HCT116 (cell line): ENCODE data around the gene SLC4A4. TPM values are rescaled to one million over a fixed set of nuclear protein-coding genes. Genes with fewer than 3 reads are reported as not detected.

Source experiments
- ATAC-seq: fragments of 200-7000 bp; cut with Tn5 transposase; 2 replicates; pipeline ENCODE4 v1.9.1; 2020; ENCODE audit warnings: mild to moderate bottlenecking, moderate library complexity
- BruUV-seq: library from RNA; stranded (reverse); fragments of 400-500 nt; replicated peaks from 2 replicates; lab custom pipeline; 2021; lab: Mats Ljungman, UMichigan
- CTCF ChIA-PET: fragments of 300-600 bp; sonication (Branson Sonifier 250); formaldehyde crosslinking; loops from one replicate; lab custom pipeline; 2021; ENCODE audit warnings: antibody characterized with exemption; lab: Charles Lee
- POLR2A ChIA-PET: fragments of 300-600, 350-600 bp; sonication (Branson Sonifier 250); formaldehyde crosslinking; loops from one replicate; lab custom pipeline; 2021; ENCODE audit warnings: antibody characterized with exemption; lab: Charles Lee
- RAD21 ChIA-PET, 2 experiments: fragments of 300-600 bp; sonication (Branson Sonifier 250); formaldehyde crosslinking; loops; one replicate each; lab custom pipeline; 2023; ENCODE audit warnings: low total read pairs in 2 of 2; ENCODE audit not compliant: uncharacterized antibody in 2 of 2, unreplicated experiment in 2 of 2, low non-redundant PET in 1 of 2; lab: Charles Lee
- DNase-seq: peaks from one replicate; pipeline ENCODE4 v3.0.0-alpha.2; 2010; ENCODE audit warnings: low read depth, low spot score
- H2AFZ ChIP-seq: fragments of 200-600 bp; shearing (Covaris generic), sonication (generic); 2 replicates; pipeline ENCODE4 v1.6.1; 2017; ENCODE audit warnings: low read depth, mixed run types, mixed read lengths, antibody characterized with exemption, low read length; ENCODE audit not compliant: poor library complexity, severe bottlenecking
- H3K27ac ChIP-seq: 2 replicates; pipeline ENCODE4 v1.5.1; 2012; ENCODE audit warnings: low read depth, low read length
- H3K27me3 ChIP-seq: fragments of 200-600 bp; sonication (generic); 2 replicates; pipeline ENCODE4 v1.6.1; 2016; ENCODE audit warnings: mixed run types, low read length, mixed read lengths; ENCODE audit not compliant: insufficient read depth
- H3K36me3 ChIP-seq, 2 experiments: fragments of 200-500 bp in 1 of 2; fragments of 200-600 bp in 1 of 2; sonication (Bioruptor generic) in 1 of 2; sonication (generic) in 1 of 2; 2 replicates each; pipeline versions ENCODE4 v1.5.1 to v1.6.1; 2014 to 2016; ENCODE audit warnings: low read length in 2 of 2, inconsistent platforms in 1 of 2, mixed read lengths in 1 of 2, mixed run types in 1 of 2; ENCODE audit not compliant: insufficient read depth in 2 of 2, control insufficient read depth in 1 of 2
- H3K4me1 ChIP-seq, 2 experiments: fragments of 200-600 bp in 1 of 2; sonication (generic) in 1 of 2; 2 replicates each; pipeline versions ENCODE4 v1.5.1 to v1.6.1; 2012 to 2017; ENCODE audit warnings: low read length in 2 of 2, inconsistent platforms in 1 of 2, mild to moderate bottlenecking in 1 of 2, mixed read lengths in 1 of 2, mixed run types in 1 of 2, moderate library complexity in 1 of 2; ENCODE audit not compliant: insufficient read depth in 2 of 2, control insufficient read depth in 1 of 2
- H3K4me2 ChIP-seq: fragments of 200-600 bp; sonication (generic); 2 replicates; pipeline ENCODE4 v1.6.1; 2017; ENCODE audit warnings: mixed run types, low read length, mixed read lengths
- H3K4me3 ChIP-seq, 2 experiments: fragments of 200-600 bp in 1 of 2; sonication (generic) in 1 of 2; replicated peaks in 1 of 2; 2 replicates each; pipeline ENCODE4 v1.5.1; 2011 to 2016; ENCODE audit warnings: low read length in 2 of 2, control low read depth in 1 of 2, low read depth in 1 of 2, mild to moderate bottlenecking in 1 of 2, mixed read lengths in 1 of 2, mixed run types in 1 of 2
- H3K79me2 ChIP-seq: fragments of 200-600 bp; sonication (generic); 2 replicates; pipeline ENCODE4 v1.6.1; 2017; ENCODE audit warnings: mild to moderate bottlenecking, mixed run types, low read length, moderate library complexity, mixed read lengths; ENCODE audit not compliant: insufficient read depth
- H3K9ac ChIP-seq: fragments of 200-600 bp; sonication (generic); 2 replicates; pipeline ENCODE4 v1.6.1; 2016; ENCODE audit warnings: low read length, mixed read lengths
- H3K9me2 ChIP-seq: fragments of 200-600 bp; sonication (generic), shearing (Covaris generic); 2 replicates; pipeline ENCODE4 v1.6.1; 2017; ENCODE audit warnings: mixed run types, mild to moderate bottlenecking, moderate library complexity; ENCODE audit not compliant: insufficient read depth
- H3K9me3 ChIP-seq, 2 experiments: fragments of 200-500 bp in 1 of 2; fragments of 200-600 bp in 1 of 2; sonication (Bioruptor generic) in 1 of 2; sonication (generic) in 1 of 2; 2 replicates each; pipeline ENCODE4 v1.6.1; 2014 to 2017; ENCODE audit warnings: low read length in 2 of 2, mixed read lengths in 2 of 2, inconsistent platforms in 1 of 2, low read depth in 1 of 2, mild to moderate bottlenecking in 1 of 2, mixed run types in 1 of 2, moderate library complexity in 1 of 2; ENCODE audit not compliant: control insufficient read depth in 1 of 2, insufficient read depth in 1 of 2
- H4K20me1 ChIP-seq: fragments of 200-600 bp; sonication (generic), shearing (Covaris generic); 2 replicates; pipeline ENCODE4 v1.6.1; 2017; ENCODE audit warnings: mixed run types, mild to moderate bottlenecking, moderate library complexity; ENCODE audit not compliant: insufficient read depth
- EGR1 ChIP-seq: IDR thresholded peaks from 2 replicates; pipeline ENCODE4 v1.6.1; 2012; ENCODE audit warnings: low read depth
- ELF1 ChIP-seq: IDR thresholded peaks from 2 replicates; pipeline ENCODE4 v1.6.1; 2012; ENCODE audit warnings: low read depth, borderline replicate concordance
- EZH2 ChIP-seq: fragments of 200-600 bp; sonication (generic); IDR thresholded peaks from 2 replicates; pipeline ENCODE4 v1.6.1; 2017; ENCODE audit warnings: antibody characterized with exemption, mixed run types
- EZH2phosphoT487 ChIP-seq: fragments of 200-600 bp; IDR thresholded peaks from 2 replicates; pipeline ENCODE4 v1.6.1; 2018; ENCODE audit warnings: antibody characterized with exemption, borderline replicate concordance
- POLR2A ChIP-seq: IDR thresholded peaks from 2 replicates; pipeline ENCODE4 v1.7.0; 2011; ENCODE audit warnings: borderline replicate concordance; ENCODE audit not compliant: insufficient read depth, insufficient read length; ENCODE audit errors: extremely low read depth
- RAD21 ChIP-seq: IDR thresholded peaks from 2 replicates; pipeline ENCODE4 v1.6.1; 2012; ENCODE audit warnings: low read depth, mild to moderate bottlenecking
- TCF7L2 ChIP-seq: IDR thresholded peaks from 2 replicates; pipeline ENCODE4 v1.7.0; 2011; ENCODE audit warnings: borderline replicate concordance, inconsistent platforms; ENCODE audit not compliant: insufficient read depth, insufficient read length; ENCODE audit errors: extremely low read depth
- intact Hi-C: fragments of 100-400 bp; cut with micrococcal nuclease; formaldehyde crosslinking; loops from 2 replicates; pipeline ENCODE4 v1.10.0; 2022
- total RNA-seq: library from RNA; stranded (reverse); gene quantifications from one replicate; pipeline ENCODE4 v1.2.1, GENCODE V29; 2021; ENCODE audit not compliant: unreplicated experiment
- TF ChIP-seq, protein P1 (sequence below): IDR thresholded peaks from 2 replicates; pipeline ENCODE4 v1.6.1; 2012; ENCODE audit warnings: low read depth
- TF ChIP-seq, protein P2 (sequence below): IDR thresholded peaks from 2 replicates; pipeline ENCODE4 v1.6.1; 2012

SLC4A4 gene
- total RNA-seq, 1 experiment from 2014 or later, result 0.30 TPM

DNA sequence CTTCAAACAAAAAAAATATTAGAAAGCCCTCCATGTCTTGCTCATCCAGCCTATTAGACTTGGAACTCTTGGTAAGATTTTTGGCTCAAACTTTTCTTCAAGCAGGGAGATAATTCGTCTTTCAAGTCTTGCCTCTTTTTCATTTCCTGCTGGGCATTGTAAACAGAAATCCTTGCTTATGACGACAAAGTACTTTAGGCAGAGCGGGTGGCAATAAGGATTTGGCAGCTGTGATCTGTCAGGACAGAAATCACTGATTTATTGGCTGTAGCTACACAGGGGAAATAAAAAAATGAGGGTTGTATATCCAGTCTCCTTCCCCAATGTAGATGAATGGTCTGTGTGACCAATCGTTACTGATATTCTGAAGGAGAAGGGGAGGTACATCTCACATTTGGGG lies 121.6 kb downstream of the SLC4A4 start:
- H3K27me3 ChIP-seq, result no peaks in the 10 kb centered on the region
- H3K4me2 ChIP-seq, result no peak overlapping the region
- ChIA-PET POLR2A (no interaction called here), RAD21 (no interaction called here), CTCF (no interaction called here)
- no peak overlapping the region for H3K27ac ChIP-seq
- H3K9me3 ChIP-seq, result no peaks in the 10 kb centered on the region
- no TSS peak for BruUV-seq
- H2AFZ ChIP-seq, result no peak overlapping the region
- H3K36me3 ChIP-seq, result no peaks in the 10 kb centered on the region
- no peak overlapping the region for H3K4me3 ChIP-seq
- no peaks in the 10 kb centered on the region for H4K20me1 ChIP-seq
- no peak overlapping the region for H3K9ac ChIP-seq
- TF ChIP-seq ELF1 (no peak), TCF7L2 (no peak), RAD21 (no peak)
- H3K4me1 ChIP-seq, result no peaks in the 10 kb centered on the region
- H3K9me2 ChIP-seq, result no peaks in the 10 kb centered on the region
- ATAC-seq (no peak), DNase-seq (no peak)
- H3K79me2 ChIP-seq, result no peaks in the 10 kb centered on the region
- intact Hi-C loops, result no loop called here

DNA sequence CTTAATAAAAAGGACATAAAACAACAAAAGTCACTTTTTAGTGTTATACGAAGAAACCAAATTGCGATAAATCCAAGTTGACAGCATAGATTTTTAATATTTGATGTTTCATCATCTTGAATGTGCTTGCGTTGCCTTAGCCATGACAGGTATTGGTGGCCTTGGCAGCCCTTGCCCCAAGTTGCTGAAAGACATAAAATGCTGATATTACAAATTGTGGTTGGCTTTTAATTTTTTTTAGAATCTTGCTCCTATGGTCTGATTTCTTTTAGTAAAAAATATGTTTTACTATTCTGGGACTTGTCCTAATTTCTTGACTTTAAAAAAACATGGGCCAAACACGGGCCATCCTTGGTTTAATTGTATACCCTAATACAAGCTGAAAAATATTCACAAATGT lies 122.6 kb downstream of the SLC4A4 start:
- intact Hi-C loops, result no loop called here

More for the DNA sequence above, 122.6 kb downstream of the SLC4A4 start:
- ChIA-PET RAD21 (no interaction called here), POLR2A (no interaction called here), CTCF (no interaction called here)
- ATAC-seq (no peak), DNase-seq (no peak)
- no peaks in the 10 kb centered on the region for H3K36me3 ChIP-seq
- no peaks in the 10 kb centered on the region for H3K79me2 ChIP-seq
- H4K20me1 ChIP-seq, result no peaks in the 10 kb centered on the region
- H3K9me3 ChIP-seq, result no peaks in the 10 kb centered on the region
- no peak overlapping the region for H3K27ac ChIP-seq
- BruUV-seq, result no TSS peak
- H3K4me2 ChIP-seq, result no peak overlapping the region
- H3K4me3 ChIP-seq, result no peak overlapping the region
- no peak for TF ChIP-seq EGR1
- TF ChIP-seq POLR2A, result no peak
- no peak for TF ChIP-seq EZH2
- TF ChIP-seq, protein P1, sequence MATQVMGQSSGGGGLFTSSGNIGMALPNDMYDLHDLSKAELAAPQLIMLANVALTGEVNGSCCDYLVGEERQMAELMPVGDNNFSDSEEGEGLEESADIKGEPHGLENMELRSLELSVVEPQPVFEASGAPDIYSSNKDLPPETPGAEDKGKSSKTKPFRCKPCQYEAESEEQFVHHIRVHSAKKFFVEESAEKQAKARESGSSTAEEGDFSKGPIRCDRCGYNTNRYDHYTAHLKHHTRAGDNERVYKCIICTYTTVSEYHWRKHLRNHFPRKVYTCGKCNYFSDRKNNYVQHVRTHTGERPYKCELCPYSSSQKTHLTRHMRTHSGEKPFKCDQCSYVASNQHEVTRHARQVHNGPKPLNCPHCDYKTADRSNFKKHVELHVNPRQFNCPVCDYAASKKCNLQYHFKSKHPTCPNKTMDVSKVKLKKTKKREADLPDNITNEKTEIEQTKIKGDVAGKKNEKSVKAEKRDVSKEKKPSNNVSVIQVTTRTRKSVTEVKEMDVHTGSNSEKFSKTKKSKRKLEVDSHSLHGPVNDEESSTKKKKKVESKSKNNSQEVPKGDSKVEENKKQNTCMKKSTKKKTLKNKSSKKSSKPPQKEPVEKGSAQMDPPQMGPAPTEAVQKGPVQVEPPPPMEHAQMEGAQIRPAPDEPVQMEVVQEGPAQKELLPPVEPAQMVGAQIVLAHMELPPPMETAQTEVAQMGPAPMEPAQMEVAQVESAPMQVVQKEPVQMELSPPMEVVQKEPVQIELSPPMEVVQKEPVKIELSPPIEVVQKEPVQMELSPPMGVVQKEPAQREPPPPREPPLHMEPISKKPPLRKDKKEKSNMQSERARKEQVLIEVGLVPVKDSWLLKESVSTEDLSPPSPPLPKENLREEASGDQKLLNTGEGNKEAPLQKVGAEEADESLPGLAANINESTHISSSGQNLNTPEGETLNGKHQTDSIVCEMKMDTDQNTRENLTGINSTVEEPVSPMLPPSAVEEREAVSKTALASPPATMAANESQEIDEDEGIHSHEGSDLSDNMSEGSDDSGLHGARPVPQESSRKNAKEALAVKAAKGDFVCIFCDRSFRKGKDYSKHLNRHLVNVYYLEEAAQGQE, result no peak
- no peak for TF ChIP-seq TCF7L2
- no peak for TF ChIP-seq EZH2phosphoT487
- TF ChIP-seq, protein P2, sequence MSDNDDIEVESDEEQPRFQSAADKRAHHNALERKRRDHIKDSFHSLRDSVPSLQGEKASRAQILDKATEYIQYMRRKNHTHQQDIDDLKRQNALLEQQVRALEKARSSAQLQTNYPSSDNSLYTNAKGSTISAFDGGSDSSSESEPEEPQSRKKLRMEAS, result no peak
- no peaks in the 10 kb centered on the region for H3K4me1 ChIP-seq
- no peaks in the 10 kb centered on the region for H3K9me2 ChIP-seq
- H3K27me3 ChIP-seq, result no peaks in the 10 kb centered on the region
- no peak overlapping the region for H3K9ac ChIP-seq
- H2AFZ ChIP-seq, result no peak overlapping the region
